HG03378 (cell line): ENCODE results near the gene REC114.

ENCODE experiments used
- ATAC-seq: cut with Tn5 transposase; IDR thresholded peaks from one replicate; pipeline ENCODE4 v1.9.1; 2021; ENCODE audit warnings: mild to moderate bottlenecking, moderate library complexity; ENCODE audit not compliant: unreplicated experiment

The REC114 gene

DNA sequence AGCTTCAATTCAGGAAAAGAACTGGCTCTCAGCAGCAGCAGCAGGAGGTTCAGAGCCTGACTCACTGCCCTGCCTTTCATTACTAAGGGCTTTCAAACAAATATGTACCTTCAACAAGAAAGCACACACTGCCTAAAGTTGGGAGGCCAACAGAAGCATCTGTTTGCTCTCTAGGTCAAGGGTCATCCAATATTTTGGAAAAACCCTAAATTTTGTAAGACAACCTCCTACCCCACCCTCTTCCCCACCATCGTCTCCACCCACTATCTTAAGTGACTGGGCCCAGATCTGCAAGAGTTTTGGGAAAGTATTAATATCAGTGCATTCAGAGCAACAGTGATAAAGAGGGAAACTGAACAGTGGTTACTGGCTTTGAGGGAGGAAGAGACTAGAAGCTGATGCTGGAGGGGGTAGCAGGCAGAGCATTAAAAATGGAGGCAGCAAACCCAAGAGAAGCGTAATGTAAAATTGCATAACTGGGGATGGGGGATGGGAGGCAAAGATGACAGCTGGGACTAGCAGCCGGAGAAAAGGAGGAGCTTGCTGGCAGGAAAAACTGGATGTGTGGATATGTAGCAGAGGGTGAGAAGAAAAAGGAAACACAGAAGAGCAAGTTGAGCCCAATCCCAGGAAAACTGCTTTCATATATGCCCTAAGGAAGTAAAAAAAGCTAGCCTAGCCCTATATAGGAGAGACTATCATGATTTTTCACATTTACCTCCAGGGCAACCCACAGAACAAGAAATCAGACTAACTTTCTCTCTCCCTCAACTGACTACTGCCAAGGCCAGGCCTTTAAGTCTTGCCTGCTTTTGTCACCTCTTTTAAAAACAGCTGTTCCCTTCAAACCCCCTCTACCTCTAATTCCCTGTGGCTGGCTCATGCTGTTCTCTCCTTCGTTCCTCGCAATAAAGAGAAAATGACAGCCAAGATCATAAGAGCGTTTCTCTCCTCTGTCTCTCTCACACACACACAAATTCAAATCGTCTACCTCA is 158.8 kb downstream of the REC114 start:
- no peak for ATAC-seq

GRCh38 chr15:73602446-73602843 is 159.5 kb downstream of the REC114 start:
- no peak for ATAC-seq

- ATAC-seq: no peak
Observed at GRCh38 chr15:73602992-73603391, 160.0 kb downstream of the REC114 start.

DNA sequence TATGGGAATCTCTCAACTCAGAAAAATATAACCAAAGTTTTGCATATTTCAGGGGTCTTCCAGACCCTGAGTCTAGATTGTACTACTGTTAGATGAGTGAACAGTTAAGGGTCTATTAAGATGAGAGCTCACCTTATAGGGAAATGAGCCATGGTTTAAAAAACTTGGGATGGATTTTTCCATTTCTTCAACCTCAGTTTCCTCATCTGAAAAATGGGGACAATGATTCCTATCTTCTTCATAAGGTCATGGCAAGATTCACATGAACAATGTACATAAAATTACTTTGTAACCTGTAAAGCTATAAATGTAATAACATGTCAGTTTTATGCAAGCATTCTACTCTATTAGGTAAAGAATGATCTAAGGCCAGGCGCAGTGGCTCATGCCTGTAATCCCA is 161.5 kb downstream of the REC114 start:
- no peak for ATAC-seq

DNA sequence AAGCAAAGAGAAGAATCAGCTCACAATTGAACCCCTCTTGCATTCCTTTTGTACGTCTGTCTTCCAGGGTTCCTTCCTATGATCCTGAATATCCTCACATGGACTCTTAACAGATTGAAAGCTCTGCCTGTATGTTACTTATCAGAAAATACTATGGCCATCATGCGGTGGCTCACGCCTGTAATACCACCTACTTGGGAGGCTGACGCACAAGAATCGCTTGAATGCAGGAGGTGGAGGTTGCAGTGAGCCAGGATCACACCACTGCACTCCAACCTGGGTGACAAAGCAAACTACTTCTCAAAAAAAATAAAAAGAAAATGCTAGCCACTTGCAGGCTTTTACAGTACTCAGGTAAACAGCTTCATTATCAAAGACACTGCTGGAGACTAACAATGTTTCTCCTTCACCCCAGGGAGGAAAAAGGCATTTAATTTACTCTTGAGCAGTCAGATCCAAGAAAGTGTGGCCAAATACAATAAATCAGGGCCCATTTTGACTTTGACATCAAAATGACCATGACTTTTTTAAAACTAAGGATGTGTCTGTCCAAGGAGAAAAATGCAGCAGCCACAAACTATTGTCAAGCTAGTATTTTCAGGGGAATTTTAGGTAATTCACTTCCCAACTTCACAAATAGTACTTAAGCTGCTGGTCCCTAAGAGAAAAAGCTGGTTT is 162.9 kb downstream of the REC114 start:
- ATAC-seq: no peak

DNA sequence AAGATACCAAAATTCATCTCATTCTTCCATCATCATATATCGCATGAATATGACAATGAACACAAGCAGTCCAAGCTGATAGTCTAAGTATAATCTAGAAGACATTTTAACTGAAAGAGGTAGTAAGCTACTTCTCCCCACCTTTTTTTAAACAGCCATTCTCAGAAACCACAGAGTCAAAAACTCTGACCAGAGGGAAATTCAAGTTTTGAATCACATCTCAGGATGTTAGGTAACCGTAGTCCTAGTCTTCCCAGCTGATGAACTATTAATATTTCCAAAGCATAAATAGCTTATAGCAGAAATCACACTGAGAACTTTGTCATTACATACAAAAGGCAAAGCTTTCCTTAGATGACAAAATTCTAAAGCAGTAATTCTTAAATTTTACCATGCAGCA is 164.4 kb downstream of the REC114 start:
- ATAC-seq: no peak

GRCh38 chr15:73607843-73608242 is 164.9 kb downstream of the REC114 start:
- ATAC-seq: no peak

DNA sequence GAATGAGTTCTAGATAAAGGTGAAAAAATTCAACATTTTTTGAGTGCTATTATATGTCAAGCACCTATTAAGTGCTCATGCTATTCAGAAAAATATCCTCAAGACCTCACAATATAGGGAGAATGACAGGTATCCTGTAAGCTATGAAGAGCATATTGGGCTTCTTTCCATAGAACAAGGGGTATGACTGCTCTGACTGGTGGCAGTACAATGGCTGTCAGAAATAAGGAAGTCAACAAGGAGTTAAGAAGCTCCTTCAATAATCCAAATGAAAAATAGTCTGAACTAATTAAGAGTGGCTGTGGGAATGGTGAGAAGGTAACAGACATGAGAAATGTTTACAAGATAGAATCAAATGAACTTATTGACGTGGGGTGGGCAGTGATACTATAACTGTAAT is 165.5 kb downstream of the REC114 start:
- no peak for ATAC-seq

GRCh38 chr15:73608941-73609340 is 166.0 kb downstream of the REC114 start:
- ATAC-seq: no peak
